Neural crest cell (in vitro differentiated cells): ENCODE data around the gene LYPD4. TPM values are rescaled to one million over a fixed set of nuclear protein-coding genes. Genes with fewer than 3 reads are reported as not detected.

Experiments used
- DNase-seq: peaks from one replicate; pipeline ENCODE4 v3.0.0; 2021; ENCODE audit warnings: low read depth, mixed read lengths, low spot score
- H3K27ac Mint-ChIP-seq: one replicate; pipeline ENCODE4 v1.8.0; 2021; ENCODE audit warnings: mild to moderate bottlenecking, mixed read lengths; ENCODE audit not compliant: unreplicated experiment
- H3K27me3 Mint-ChIP-seq: 2 replicates; pipeline ENCODE4 v1.8.0; 2021; ENCODE audit warnings: low read depth, mild to moderate bottlenecking, mixed read lengths
- H3K36me3 Mint-ChIP-seq: 2 replicates; pipeline ENCODE4 v1.8.0; 2021; ENCODE audit warnings: low read depth, mild to moderate bottlenecking, mixed read lengths
- H3K4me1 Mint-ChIP-seq: 2 replicates; pipeline ENCODE4 v1.8.0; 2021; ENCODE audit warnings: mixed read lengths
- H3K4me3 Mint-ChIP-seq: one replicate; pipeline ENCODE4 v1.8.0; 2021; ENCODE audit warnings: mild to moderate bottlenecking, mixed read lengths
- H3K9me3 Mint-ChIP-seq: 2 replicates; pipeline ENCODE4 v1.8.0; 2021; ENCODE audit warnings: mixed read lengths
- long read RNA-seq: library from polyadenylated mRNA; unstranded; transcript quantifications from one replicate; pipeline ENCODE4 v2.0.0, GENCODE V29; 2020
- total RNA-seq: library from RNA; stranded (reverse); gene quantifications from 2 replicates; pipeline ENCODE4 v1.2.1, GENCODE V29; 2021
- TF ChIP-seq, protein P1 (sequence below): fragments of 200-600 bp; sonication (generic); conservative IDR thresholded peaks from 2 replicates; pipeline ENCODE4 v1.5.0; 2021; ENCODE audit warnings: antibody characterized with exemption, mild to moderate bottlenecking

LYPD4 gene
- total RNA-seq = not detected in 2 replicates
- long read RNA-seq = 0 reads

DNA sequence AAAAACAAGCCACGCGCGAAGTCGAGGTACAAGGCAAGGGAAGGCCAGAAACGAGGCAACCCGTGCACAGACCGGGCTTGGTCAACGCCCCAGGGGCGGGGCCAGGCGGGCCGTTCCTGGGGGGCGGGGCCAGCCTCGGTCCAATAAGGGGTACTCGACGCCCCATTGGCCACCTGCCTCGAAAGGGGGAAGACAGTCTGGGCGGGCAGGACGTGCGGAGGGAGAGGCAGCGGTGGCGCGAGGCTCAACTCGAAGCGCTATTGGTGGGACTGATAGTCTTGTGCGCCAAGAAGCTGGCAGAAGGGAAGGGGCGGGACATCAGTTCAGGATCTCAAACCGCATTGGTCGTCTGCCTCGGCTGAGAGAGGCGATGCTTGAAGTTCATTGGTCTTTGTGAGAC lies at the start of gene LYPD4:
TSS of gene LYPD4 (minus strand) at position 83 of the 400 bp plus-strand sequence. CDS start 5,398 bp downstream, outside the sequence.
- DNase-seq = no peak
- TF ChIP-seq, protein P1, sequence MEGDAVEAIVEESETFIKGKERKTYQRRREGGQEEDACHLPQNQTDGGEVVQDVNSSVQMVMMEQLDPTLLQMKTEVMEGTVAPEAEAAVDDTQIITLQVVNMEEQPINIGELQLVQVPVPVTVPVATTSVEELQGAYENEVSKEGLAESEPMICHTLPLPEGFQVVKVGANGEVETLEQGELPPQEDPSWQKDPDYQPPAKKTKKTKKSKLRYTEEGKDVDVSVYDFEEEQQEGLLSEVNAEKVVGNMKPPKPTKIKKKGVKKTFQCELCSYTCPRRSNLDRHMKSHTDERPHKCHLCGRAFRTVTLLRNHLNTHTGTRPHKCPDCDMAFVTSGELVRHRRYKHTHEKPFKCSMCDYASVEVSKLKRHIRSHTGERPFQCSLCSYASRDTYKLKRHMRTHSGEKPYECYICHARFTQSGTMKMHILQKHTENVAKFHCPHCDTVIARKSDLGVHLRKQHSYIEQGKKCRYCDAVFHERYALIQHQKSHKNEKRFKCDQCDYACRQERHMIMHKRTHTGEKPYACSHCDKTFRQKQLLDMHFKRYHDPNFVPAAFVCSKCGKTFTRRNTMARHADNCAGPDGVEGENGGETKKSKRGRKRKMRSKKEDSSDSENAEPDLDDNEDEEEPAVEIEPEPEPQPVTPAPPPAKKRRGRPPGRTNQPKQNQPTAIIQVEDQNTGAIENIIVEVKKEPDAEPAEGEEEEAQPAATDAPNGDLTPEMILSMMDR = no peak
- Mint-ChIP-seq H3K27ac (no peak within 1 kb of the TSS), H3K27me3 (peaks cover 83% of the 10 kb centered on the region), H3K36me3 (no peaks in the 10 kb centered on the region), H3K4me3 (no peak within 1 kb of the TSS), H3K4me1 (no peaks in the 10 kb centered on the region), H3K9me3 (no peaks in the 10 kb centered on the region)

- no peaks in the 10 kb centered on the region for H3K9me3 Mint-ChIP-seq
- no peak for DNase-seq
- no peak overlapping the region for H3K4me3 Mint-ChIP-seq
- no peaks in the 10 kb centered on the region for H3K27me3 Mint-ChIP-seq
- H3K4me1 Mint-ChIP-seq = peaks cover 3% of the 10 kb centered on the region
- TF ChIP-seq, protein P1 = no peak
- H3K36me3 Mint-ChIP-seq = peaks cover 3% of the 10 kb centered on the region
- no peak overlapping the region for H3K27ac Mint-ChIP-seq
Measured at GRCh38 chr19:41893899-41894298, 49.4 kb upstream of the LYPD4 start.

GRCh38 chr19:41892173-41892902 lies 47.9 kb upstream of the LYPD4 start:
- Mint-ChIP-seq H3K4me1 (peaks cover 7% of the 10 kb centered on the region), H3K27me3 (no peaks in the 10 kb centered on the region)
- TF ChIP-seq, protein P1 = no peak

DNA sequence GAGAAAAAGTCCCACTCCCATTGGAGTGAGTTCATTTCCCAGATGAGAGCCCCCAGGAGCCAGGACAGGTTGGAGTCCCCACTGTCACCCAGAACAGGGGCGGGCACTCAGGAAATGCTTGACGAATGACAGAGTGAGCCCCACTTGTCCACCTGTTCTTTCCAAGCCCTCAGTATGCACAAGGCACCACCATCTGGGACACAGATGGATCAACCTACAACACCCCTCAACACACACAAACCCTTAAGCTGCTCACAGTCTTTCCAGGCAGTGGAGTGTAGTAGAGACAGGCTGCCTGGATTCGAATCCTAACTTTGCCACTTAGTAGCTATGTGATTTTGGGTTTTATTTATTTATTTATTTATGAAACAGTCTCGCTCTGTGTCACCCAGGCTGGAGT lies 46.5 kb upstream of the LYPD4 start:
- Mint-ChIP-seq H3K9me3 (no peaks in the 10 kb centered on the region), H3K4me3 (no peak overlapping the region), H3K27me3 (no peaks in the 10 kb centered on the region), H3K4me1 (peaks cover 21% of the 10 kb centered on the region), H3K27ac (no peak overlapping the region), H3K36me3 (peaks cover 3% of the 10 kb centered on the region)
- TF ChIP-seq, protein P1 = no peak
- no peak for DNase-seq

More at GRCh38 chr19:41892173-41892902, 47.9 kb upstream of the LYPD4 start:
- H3K9me3 Mint-ChIP-seq = no peaks in the 10 kb centered on the region
- no peak overlapping the region for H3K27ac Mint-ChIP-seq
- DNase-seq = no peak
- no peak overlapping the region for H3K4me3 Mint-ChIP-seq
- peaks cover 3% of the 10 kb centered on the region for H3K36me3 Mint-ChIP-seq

DNA sequence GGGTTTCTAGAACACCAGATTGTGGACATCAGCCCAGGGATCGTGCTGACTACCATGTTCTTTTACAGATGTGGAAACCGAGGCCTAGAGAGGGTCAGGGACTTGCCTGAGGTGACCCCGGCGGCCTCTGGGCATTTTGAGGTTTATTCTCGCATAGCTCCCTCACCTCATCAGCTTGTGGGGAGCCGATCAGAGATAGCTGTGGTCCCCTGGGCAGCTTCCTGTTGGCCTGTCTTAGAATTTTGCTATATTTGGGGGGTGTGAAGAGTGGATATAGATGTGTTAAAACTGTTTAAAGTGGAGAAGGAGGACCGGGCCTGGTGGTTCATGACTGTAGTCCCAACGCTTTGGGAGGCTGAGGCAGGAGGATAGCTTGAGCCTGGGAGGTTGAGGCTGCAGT lies 45.4 kb upstream of the LYPD4 start:
- Mint-ChIP-seq H3K4me1 (peaks cover 21% of the 10 kb centered on the region), H3K27me3 (no peaks in the 10 kb centered on the region), H3K36me3 (no peaks in the 10 kb centered on the region), H3K9me3 (no peaks in the 10 kb centered on the region), H3K27ac (no peak overlapping the region), H3K4me3 (peak overlapping the region; percentile 31)
- TF ChIP-seq, protein P1 = no peak
- no peak for DNase-seq
